ENCODE measurements around the gene HECTD2.
"Not testable (repeated sequence)": the region's sequence is repeated elsewhere in the genome, so short reads cannot be mapped to it uniquely, and the experiment has no call there.

HECTD2 gene

DNA sequence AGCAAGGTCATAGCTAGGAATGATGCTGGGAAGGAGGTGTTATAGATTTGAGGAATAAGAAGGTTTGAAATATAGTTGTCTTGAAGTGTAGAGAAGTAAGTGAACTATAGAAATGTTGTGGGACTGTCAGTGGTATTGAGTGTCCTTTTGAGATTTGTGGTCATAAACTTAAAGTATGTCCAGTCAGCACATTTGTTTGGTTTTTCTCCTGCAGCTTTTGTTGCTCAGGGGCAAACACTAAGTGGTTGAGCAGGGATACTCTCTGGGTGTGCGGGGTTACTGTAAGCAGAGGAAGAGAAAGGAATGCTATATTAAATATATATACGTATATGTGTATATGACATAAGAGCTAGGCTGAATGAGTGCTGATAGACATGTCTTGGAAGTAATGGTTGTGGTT, 67.1 kb downstream of the HECTD2 start:
- no peak for DNase-seq

DNA sequence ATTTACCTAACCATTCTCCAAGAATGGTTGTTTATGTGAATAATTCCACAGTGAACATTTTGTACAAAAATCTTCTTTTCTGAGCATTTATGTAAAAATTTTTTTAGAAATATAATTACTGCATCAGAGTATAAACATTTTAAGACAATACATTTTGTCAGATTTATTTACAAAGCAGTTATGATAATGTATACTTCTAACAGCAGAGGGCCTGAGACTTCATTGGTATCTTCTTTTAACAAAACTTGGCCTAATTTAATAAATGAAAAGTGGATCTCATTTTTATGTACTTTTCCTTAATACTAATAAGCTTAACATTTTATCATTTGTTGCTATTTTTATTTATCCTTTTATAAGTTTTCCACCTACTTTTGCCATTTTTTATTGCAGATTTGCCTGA, 69.4 kb downstream of the HECTD2 start:
- no peak for DNase-seq

DNA sequence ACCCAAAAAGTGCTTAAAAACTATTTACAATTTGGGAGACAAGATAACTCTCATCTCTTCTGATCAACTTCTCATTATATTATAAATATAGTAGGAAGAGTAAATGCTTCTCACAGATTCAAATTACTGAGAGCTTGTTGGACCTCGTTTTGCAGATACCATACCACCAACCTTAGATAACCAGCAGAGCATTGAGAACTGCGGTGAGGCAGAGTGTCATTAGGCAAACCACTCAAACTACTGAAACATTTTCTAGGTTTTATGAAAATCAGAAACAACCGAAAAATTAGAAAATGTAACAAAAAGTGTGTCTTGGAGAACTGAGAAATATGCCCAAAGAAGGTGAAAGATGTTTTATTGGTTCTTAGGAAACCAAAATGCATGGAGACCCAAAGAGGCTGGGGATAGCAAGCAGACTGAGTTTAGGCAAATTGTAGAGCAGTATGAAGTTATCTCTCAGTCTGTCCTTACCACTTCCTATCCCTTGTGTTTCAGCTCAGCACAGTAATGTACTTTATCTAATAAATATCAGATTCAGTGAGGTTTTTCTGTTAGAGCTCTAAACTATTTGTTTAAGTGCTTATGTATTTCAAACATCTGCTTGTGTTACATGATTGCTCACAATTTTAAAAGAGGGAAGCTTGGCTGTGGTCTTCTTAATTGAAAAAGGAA, 77.9 kb downstream of the HECTD2 start:
- no peak for DNase-seq

DNA sequence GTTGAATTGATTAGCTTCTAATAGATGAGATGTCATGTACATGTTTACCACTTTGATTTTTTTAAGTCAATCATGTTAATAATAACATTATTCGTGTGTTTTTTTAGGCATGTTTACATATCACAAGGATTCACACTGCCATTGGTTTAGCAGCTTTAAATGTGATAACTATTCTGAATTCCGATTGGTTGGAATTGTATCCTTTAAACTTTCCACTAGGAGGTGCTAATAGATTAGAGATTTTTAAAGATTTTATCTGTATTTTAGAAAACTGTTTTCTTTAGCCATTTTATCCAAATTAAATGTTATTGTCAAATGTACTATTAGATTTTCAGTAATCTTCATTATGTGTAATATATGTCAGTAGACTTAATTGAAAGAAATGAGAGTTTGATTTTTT, 83.2 kb downstream of the HECTD2 start:
- DNase-seq = no peak

DNA sequence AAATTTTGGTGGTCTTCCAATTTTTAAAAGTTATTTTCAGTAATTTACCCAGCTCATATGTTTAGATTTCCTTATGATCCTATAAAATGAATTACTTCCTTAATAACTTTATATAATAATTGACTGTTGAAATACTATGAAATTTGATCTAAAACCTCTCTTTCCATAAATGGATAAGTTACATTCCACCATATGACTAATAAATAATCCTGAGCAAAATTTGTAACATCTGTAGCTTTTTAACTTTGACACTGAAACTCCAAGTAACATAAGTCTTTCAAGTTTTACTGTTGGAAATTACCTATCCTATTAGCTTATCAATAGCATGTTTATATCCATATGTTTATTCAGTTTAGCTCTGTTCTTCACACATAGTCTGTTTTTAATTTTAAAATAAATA, 85.3 kb downstream of the HECTD2 start:
- DNase-seq = no peak

DNA sequence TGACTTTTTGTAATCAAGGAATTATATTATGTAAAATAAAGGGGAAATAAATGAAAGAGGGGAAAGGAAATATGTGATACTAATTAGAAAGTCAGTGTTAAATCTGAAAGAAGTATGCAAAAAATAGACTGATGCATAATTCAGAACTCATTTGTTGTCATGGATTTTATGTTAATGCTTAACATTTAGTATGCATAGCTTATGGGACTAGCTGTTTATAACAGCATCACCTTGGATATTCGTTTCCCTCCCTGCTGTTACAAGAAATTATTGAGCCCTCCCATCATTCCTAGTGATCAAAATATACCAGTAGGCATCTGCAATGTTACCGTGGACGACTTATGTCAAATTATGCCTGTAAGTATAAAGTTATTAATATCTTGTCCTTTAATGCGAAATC, 85.9 kb downstream of the HECTD2 start:
- no peak for DNase-seq

DNA sequence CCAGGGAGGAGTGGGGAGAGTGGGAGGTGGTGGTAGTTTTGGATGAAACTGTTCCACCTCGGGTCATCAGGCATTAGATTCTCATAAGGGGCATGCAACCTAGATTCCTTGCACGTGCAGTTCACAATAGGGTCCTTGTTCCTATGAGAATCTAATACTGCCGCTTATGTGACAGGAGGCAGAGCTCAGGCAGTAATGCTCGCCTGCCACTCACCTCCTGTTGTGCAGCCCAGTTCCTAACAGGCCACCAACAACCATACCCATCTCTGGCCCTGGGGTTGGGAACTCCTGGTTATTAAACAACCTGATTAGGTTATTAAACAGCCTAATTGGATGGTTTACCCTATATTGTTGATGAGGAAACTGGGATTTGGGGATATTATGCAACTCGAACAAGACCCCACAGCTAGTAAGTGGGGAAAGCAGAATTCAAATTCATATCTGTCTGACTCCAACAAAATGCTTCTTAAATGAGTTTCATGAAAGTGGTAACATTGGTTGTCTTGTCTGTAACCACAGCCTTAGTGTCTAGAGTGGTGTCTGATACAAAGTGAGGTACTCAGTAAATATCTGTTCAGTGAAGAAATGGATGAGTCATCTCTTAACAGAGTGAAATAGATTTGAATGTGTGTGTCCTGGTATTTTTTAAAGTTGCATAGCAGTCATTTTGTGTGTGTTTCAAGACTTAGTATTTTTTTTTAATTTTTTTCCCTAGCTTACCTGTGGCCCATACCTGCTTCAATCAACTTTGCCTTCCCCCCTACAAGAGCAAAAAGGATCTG, 101.6 kb downstream of the HECTD2 start:
- DNase-seq = no peak

DNA sequence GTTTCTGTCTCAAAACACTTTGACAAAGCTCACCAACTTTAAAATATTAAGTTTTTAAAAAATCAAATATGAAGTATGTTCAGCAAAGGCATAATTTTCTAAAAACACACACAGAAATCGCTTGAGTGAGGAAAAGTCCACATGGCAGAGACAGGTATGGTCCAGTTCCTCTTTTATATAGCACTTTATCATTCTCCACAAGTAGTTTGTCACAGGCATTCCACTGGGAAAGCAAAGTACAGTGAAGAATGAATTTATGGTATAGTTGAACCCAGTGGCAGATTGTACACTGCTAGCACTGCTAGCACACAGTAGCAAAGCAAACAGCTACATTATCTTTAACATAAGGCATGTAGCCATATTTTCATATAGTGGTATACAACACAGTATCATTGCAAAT, 102.3 kb downstream of the HECTD2 start:
- no peak for DNase-seq

DNA sequence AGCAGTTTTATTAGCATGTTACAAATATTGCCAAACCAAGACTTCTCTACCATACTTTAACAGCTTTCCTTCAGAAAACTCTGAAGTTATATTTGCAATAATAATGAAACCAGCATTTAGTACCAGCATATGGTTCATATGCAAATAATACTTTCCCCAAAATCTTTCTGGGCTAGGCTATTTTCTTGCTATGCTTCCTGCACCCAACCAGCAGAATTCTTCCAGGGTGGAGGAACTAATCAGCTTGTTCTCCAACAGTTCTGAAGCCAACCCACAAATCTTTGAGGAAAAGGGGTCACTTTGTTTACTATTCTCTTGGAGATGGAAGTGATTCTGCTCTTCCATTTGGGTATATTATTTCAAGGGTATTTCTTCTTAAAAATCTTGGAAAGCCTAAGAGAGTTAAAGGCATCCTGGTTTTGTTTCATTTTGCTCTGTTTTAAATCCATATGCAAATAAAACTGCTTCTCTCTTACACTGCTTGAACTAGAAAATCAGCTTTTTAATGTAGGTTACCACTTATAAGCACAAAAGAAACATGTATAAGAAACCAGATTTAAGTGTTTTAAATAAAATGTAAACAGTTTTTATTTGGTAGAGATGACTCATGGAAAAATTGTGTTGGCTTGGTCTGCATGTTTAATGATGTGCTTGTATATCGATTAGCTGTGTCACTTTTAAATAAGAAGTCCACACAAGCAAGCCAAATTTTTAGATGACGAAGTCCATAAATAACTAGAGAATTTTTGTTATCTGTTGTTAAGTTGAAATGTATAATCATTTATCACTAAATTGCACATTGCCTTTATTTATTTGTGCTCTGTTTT, 103.7 kb downstream of the HECTD2 start:
- DNase-seq = no peak

DNA sequence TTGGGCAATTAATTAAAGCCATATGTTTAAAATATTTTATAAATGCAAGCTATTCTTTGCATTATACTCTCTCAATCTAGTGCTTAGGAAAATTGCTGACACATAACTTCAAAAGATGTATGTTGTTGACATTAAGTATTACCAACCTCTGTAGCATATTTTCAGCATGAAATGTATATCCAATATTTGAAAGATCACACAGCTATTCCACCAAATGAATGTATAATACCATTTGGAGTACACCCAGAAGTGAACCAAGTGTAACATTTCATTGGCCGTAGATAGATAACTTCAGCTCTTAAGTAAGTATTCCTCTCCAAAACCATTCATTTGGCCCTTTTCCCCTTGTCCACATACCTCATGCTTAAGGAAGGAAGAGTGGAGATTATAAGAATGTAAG, 104.6 kb downstream of the HECTD2 start:
- DNase-seq = no peak

DNA sequence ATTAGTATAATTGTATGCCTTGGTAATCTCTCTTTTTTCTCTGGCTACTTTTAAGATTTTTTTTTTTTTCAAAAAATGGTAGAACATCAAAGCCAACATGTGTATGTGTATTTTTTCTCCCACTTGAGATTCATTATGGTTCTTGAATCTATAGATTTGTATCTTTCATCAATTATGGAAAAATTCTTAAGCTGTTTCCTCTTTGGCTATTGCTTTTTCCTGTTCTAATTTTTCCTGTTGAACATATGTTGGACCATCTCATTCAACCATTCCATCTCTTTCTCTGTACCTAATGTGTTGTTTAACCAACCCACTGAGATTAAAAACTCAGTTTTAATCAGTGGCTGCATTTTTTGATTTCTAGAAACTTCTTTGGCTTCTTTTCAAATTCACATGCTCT, 107.2 kb downstream of the HECTD2 start:
- no peak for DNase-seq

DNA sequence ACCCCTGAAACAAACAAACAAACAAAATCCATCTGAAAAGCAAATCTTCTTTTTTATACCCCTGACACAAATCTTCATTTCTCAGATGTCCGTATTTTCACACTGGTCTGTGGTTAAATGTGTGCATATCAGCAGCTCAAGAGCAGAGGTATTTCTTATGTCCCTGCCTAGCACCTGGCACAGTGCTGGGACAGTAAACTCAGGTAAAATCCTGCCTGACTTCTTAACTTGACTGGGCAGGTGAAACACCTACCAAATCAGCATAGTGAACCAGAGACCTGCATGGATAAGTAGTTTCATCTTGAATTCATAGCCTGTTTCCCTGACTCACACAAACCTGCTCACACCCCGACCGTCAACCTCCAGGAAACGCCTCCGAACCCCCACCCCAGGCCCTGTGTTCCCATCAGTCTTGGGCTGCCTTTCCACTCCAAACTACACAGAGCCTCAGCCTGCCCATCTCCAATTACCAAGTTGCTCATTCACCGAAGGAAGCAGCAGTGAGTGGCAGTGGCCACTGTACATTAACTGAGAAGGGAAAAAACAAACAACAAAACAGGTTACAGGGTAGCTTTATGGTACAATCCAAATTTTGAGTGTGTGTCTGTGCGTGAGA, 109.9 kb downstream of the HECTD2 start:
- no peak for DNase-seq

DNA sequence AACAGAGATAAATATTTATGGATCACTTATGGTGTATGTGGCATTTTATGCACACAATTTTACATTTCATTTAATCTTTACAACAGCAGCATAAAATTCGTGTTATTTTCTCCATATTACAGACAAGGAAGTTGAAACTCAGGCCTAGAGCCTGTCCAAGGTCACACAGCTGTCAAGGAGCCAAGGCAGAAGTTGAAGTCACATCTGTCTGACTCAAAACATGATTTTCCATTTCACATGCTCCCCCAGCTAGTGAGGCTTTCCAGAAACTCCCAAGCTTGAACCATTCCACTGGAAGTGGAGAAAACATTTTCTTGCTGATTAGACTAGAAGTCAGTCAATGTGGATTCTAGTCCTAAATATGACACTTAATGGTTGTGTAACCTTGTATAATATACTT, 110.5 kb downstream of the HECTD2 start:
- no peak for DNase-seq

DNA sequence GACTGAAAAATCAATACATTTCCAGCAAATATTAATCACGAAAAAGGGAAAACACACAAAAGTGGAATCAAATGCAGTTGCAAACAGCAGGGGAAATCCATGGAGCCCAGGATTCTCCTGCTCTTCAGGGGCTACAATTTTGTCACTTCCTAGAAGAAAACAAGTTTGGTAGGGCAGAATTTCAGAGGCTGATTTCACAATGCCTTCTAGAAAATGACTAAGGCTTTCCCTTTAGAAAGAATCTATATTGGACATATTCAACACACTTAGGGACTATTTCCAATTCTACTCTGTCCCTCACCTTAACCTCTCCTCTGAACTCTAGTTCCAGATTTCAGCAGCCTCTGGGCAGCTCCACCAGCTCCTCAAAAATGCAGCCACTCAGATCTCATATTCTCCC, 111.3 kb downstream of the HECTD2 start:
- no peak for DNase-seq

DNA sequence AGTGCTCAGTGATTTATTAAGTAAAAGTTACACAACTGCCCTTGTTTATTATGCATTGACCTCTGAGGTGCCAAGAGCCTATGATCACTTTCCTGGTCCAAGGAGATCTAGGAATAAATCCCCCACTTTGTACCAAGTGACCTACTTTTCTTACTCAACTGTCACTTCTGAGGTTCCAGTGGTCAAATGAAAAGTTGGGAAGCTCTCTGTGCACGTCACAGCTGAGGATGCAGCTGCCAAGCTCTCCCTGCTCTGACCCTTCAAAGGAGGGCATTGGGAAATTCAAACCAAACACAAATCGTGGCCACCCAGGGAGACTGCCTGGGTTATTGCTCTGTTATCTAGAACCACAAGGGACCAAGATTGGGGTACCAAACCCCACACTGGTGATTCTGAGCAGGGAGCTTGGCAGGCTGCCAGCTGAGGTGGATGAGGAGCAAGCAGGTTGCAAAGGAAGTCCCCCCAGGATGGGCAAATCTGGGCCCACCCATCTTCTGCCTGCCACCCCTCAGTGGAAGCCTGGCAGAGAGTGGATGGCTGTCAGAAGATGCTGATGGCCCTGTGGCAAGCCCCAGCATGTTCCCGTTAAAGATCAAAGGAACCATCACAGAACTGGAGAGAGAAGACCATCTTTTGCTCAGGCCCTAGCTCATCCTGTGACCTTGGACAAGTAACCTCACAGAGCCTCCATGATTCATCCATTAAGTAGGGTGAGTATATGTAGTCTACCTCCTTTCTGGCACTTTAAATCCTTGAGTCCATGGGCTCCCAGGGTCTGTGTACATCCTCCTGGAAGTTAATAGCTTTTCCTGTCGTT, 116.0 kb downstream of the HECTD2 start:
- no peak for DNase-seq

DNA sequence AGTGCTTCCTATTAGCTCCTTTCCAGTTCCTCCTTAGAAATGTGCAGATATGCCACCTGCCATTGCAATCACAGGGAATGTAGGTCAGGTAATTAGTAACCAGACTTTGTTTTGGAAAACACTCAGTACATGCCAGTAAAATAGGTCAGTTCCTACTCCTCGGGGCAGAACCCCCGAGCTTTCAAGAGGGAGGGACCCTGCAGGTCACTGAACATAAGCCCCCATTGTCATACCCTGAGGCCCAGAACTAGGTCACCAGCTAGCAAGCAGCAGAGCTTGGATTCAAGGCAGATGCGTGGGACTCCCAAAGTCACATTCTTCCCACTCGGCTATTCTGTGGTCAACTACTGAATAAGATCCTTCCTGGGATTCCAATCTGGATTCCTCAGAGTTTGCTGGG, 117.9 kb downstream of the HECTD2 start:
- DNase-seq = no peak

DNA sequence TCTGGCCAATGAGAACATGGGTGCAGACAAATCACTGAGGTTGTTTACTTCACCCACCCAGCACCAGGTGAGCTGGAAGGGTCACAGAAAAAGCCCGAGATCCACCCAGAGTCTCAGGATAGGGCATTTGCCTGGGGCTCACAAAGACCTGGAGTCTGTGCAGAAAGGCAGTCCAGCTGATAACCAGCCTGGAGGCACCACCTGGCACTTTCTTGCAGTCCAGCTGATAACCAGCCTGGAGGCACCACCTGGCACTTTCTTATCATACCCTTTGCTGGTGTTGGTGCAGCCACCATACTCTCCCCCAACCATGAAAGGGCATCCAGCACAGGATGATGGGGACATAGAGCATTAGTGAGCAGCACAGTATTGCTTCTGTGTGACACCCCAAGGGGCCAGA, 118.6 kb downstream of the HECTD2 start:
- no peak for DNase-seq

DNA sequence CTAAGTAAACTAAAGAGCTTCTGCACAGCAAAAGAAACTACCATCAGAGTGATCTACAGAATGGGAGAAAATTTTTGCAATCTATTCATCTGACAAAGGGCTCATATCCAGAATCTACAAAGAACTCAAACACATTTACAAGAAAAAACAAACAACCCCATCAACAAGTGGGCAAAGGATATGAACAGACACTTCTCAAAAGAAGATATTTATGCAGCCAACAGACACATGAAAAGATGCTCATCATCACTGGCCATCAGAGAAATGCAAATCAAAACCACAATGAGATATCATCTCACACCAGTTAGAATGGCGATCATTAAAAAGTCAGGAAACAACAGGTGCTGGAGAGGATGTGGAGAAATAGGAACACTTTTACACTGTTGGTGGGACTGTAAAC, 124.6 kb downstream of the HECTD2 start:
- not testable (repeated sequence) for DNase-seq

DNA sequence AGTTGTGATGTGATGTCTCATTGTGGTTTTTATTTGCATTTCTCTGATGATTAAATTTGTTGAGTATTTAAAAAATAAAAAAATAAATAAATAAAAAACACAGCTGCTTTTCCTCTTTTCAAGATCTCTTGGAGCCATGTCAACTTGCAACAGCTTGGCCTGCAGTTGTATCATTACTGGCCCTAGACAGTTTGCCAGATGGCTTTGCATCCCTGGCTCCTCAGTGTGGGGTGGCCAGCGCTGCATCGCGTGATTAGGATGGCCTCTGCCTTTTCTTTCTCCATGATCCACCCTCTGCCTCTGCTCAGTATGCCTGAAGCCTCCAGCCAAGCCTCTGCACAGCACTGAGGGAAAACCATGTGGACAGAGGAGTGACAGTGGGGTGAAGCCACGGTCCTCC, 126.0 kb downstream of the HECTD2 start:
- DNase-seq = no peak

DNA sequence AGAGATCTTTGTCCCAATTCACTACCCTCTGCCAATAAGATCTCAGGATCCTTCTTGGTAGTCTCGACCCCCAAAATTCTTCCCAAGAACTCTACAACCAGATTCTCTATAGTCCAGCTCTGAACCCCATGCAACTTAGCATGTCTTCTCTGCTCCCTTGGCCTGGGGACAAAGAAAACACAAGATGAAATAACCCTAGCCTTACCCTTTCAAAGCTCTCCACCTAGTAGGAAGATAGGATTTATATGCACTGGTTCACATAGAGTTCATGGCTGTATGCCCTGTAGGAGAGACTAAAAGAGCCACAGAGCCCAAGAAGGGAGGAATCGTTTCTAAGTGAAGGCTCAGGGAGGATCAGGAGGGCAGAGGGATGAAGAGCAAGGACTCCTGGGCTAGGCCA, 126.6 kb downstream of the HECTD2 start:
- no peak for DNase-seq

DNA sequence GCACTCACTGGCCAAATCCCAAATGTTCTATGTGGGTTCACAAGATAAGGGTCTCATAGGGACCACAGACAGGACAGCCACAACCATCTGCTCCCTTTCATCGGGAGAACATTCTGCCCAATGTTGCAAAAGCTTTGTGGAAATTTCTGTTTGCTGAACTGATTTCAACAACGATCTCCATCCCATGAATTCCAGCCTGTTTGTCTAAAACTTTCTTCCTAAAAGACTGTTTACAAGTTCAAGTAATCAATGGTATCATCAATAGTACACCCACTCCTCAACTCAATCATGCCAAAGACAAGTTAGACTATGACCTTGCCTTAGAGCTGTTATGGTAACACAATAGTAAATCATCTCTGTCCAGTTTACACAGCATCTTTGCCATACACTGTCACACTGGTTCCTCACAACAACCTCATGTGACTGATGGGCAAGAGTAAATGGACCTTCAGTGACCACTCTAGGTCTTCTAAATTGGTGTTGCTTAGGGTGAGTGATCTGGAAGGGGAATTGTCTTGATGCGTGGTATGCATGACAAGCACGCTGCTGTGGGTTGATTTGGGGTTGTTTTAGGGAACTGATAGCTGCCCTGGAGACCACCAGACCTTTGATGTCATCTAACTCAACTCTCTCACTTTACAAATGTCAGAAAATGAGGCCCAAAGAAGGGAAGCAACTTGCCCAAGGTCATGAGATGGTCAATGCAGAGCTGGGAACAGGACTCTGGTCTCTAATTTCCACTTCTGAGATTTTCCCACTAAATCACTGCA, 127.7 kb downstream of the HECTD2 start:
- no peak for DNase-seq

DNA sequence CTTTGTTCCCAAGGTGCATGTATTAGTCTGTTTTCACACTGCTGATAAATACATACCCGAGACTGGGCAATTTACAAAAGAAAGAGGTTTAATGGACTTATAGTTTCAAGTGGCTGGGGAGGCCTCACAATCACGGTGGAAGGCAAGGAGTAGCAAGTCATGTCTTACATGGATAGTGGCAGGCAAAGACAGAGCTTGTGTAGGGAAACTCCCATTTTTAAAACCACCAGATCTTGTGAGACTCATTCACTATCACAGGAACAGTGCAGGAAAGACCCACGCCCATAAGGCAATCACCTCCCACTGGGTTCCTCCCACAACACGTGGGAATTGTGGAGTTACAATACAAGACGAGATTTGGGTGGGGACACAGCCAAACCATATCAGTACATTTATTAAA, 129.8 kb downstream of the HECTD2 start:
- DNase-seq = no peak

Measured in activated CD4-positive, alpha-beta T cell treated with anti-CD3 and anti-CD28 coated beads, Interleukin-2, amount 50 U/mL, for 48 hours (primary cell).